Fibroblast of lung (primary cell): ENCODE results near the gene ATOH7. TPM values are rescaled to one million over a fixed set of nuclear protein-coding genes. Genes with fewer than 3 reads are reported as not detected.
"Not testable (repeated sequence)": the region's sequence is repeated elsewhere in the genome, so short reads cannot be mapped to it uniquely, and the experiment has no call there.

Source experiments
- DNase-seq, 2 donors: peaks; one replicate each; pipeline versions ENCODE4 v3.0.0 to v3.0.0-alpha.2; 2010; ENCODE audit warnings: low read depth in 2 of 2
- H2AFZ ChIP-seq: 2 replicates; pipeline ENCODE4 v1.5.1; 2012; ENCODE audit warnings: low read length, control low read depth, inconsistent platforms
- H3K27ac ChIP-seq: 2 replicates; pipeline ENCODE4 v1.5.1; 2011; ENCODE audit warnings: low read length, control low read depth; ENCODE audit not compliant: insufficient read depth
- H3K27me3 ChIP-seq: 2 replicates; pipeline ENCODE4 v1.5.1; 2011; ENCODE audit warnings: mild to moderate bottlenecking, low read length; ENCODE audit not compliant: control insufficient read depth, insufficient read depth
- H3K36me3 ChIP-seq: 2 replicates; pipeline ENCODE4 v1.5.1; 2011; ENCODE audit warnings: low read length; ENCODE audit not compliant: control insufficient read depth, insufficient read depth
- H3K4me1 ChIP-seq: 2 replicates; pipeline ENCODE4 v1.5.1; 2011; ENCODE audit warnings: low read length; ENCODE audit not compliant: control insufficient read depth, insufficient read depth; ENCODE audit errors: extremely low read depth
- H3K4me2 ChIP-seq: 2 replicates; pipeline ENCODE4 v1.5.1; 2011; ENCODE audit warnings: low read length, control low read depth; ENCODE audit not compliant: insufficient read depth; ENCODE audit errors: extremely low read depth
- H3K4me3 ChIP-seq, 4 experiments: fragments of 200-600 bp in 1 of 4; sonication (generic) in 1 of 4; replicated peaks in 1 of 4; 2 replicates each; pipeline ENCODE4 v1.5.1; 2011 to 2016; ENCODE audit warnings: low read length in 4 of 4, low read depth in 3 of 4, mild to moderate bottlenecking in 3 of 4, control low read depth in 2 of 4, inconsistent platforms in 1 of 4, mixed read lengths in 1 of 4; ENCODE audit not compliant: insufficient read depth in 1 of 4; ENCODE audit errors: control extremely low read depth in 1 of 4
- H3K79me2 ChIP-seq: 2 replicates; pipeline ENCODE4 v1.5.1; 2012; ENCODE audit warnings: mild to moderate bottlenecking, low read length, inconsistent platforms; ENCODE audit not compliant: control insufficient read depth, insufficient read depth
- H3K9ac ChIP-seq: 2 replicates; pipeline ENCODE4 v1.5.1; 2011; ENCODE audit warnings: mild to moderate bottlenecking, low read length, control low read depth; ENCODE audit not compliant: insufficient read depth
- H3K9me3 ChIP-seq: 2 replicates; pipeline ENCODE4 v1.5.1; 2012; ENCODE audit warnings: low read depth, low read length; ENCODE audit not compliant: control insufficient read depth, insufficient read depth
- H4K20me1 ChIP-seq: 2 replicates; pipeline ENCODE4 v1.5.1; 2011; ENCODE audit warnings: low read length; ENCODE audit not compliant: control insufficient read depth, insufficient read depth; ENCODE audit errors: extremely low read depth
- EZH2 ChIP-seq: IDR thresholded peaks from 2 replicates; pipeline ENCODE4 v1.5.1; 2012; ENCODE audit warnings: low read length, control low read depth, mild to moderate bottlenecking; ENCODE audit errors: missing control alignments
- polyA plus RNA-seq, 2 donors: library from polyadenylated mRNA; depleted of rRNA in 1 of 2; stranded (reverse) in 1 of 2; unstranded in 1 of 2; fragments of >200 nt; gene quantifications; 2 replicates each; pipeline ENCODE4 v1.2.1, GENCODE V29; 2011 to 2012; ENCODE audit warnings: missing spikeins in 1 of 2
- total RNA-seq: library from RNA; depleted of rRNA; stranded (reverse); fragments of >200 nt; gene quantifications from 2 replicates; pipeline ENCODE4 v1.2.1, GENCODE V29; 2014
- TF ChIP-seq, protein P1 (sequence below), 2 donors: IDR thresholded peaks in 1 of 2; conservative IDR thresholded peaks in 1 of 2; 1 replicate in 1 of 2; 2 replicates in 1 of 2; pipeline ENCODE4 v1.5.1; 2011 to 2012; ENCODE audit warnings: low read length in 2 of 2, control low read depth in 1 of 2, inconsistent platforms in 1 of 2, low read depth in 1 of 2, mild to moderate bottlenecking in 1 of 2

ATOH7 gene
- total and polyA plus RNA-seq, 2 donors (not counting 1 experiment from before 2014, with no cell fraction given) = not detected

DNA sequence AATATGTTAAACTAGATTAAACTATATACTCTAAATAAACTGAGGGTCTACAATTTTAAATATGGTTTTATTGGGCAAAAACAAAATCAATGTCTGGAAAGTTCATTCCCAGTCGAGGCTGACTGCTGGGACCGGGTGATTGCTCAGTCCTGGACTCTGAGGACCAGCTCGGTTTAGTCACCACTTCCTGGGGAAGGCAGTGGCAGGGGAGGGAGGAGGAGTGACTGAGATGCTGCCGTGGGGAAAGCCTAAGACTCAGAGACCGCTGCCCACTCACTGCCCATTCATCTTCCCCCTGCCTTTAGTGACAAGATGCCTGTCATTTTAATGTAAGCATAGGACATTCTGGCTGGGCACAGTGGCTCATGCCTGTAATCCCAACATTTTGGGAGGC, 29.0 kb downstream of the ATOH7 start:
- DNase-seq = peak; percentile 5 to 79
- no peak overlapping the region for H2AFZ ChIP-seq

DNA sequence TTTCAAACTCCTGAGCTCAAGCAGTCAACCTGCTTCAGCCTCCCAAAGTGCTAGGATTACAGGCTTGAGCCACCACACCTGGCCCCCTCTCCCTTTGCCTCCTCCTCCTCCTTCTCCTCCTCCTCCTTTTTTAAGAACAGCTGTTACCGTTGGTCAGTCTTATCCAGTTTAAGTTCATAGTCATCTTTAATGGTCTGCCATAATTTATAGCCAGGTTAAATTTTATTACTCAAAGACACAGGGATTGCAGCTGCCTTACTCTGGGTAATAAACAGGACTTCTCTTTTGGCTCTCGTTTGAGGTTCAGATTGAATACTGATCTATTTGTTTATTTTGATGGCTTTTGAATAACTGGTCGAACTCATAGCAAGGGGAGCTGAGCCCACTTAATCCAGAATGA, 35.2 kb downstream of the ATOH7 start:
- no peak for DNase-seq
- Histone ChIP-seq H3K4me1 (no peaks in the 10 kb centered on the region), H3K36me3 (no peaks in the 10 kb centered on the region), H3K27me3 (no peaks in the 10 kb centered on the region), H3K4me3 (no peak overlapping the region), H3K27ac (no peak overlapping the region), H2AFZ (no peak overlapping the region), H3K4me2 (no peak overlapping the region), H3K9ac (no peak overlapping the region), H4K20me1 (no peaks in the 10 kb centered on the region), H3K9me3 (no peaks in the 10 kb centered on the region), H3K79me2 (no peaks in the 10 kb centered on the region)
- no peak for TF ChIP-seq EZH2
- TF ChIP-seq, protein P1, sequence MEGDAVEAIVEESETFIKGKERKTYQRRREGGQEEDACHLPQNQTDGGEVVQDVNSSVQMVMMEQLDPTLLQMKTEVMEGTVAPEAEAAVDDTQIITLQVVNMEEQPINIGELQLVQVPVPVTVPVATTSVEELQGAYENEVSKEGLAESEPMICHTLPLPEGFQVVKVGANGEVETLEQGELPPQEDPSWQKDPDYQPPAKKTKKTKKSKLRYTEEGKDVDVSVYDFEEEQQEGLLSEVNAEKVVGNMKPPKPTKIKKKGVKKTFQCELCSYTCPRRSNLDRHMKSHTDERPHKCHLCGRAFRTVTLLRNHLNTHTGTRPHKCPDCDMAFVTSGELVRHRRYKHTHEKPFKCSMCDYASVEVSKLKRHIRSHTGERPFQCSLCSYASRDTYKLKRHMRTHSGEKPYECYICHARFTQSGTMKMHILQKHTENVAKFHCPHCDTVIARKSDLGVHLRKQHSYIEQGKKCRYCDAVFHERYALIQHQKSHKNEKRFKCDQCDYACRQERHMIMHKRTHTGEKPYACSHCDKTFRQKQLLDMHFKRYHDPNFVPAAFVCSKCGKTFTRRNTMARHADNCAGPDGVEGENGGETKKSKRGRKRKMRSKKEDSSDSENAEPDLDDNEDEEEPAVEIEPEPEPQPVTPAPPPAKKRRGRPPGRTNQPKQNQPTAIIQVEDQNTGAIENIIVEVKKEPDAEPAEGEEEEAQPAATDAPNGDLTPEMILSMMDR (conservative IDR thresholded peaks at IDR 0.05 in 1 of 2, IDR thresholded peaks at IDR 0.05 in 1 of 2; ENCODE audit: low read depth in 1 of 2, low read length in 2 of 2) = no peak

More for the DNA sequence above, 29.0 kb downstream of the ATOH7 start:
- H4K20me1 ChIP-seq = no peaks in the 10 kb centered on the region
- no peak overlapping the region for H3K9ac ChIP-seq
- TF ChIP-seq, protein P1 (conservative IDR thresholded peaks at IDR 0.05 in 1 of 2, IDR thresholded peaks at IDR 0.05 in 1 of 2; ENCODE audit: low read depth in 1 of 2, low read length in 2 of 2) = no peak
- TF ChIP-seq EZH2 = no peak
- H3K4me2 ChIP-seq = no peak overlapping the region
- no peaks in the 10 kb centered on the region for H3K9me3 ChIP-seq
- no peaks in the 10 kb centered on the region for H3K79me2 ChIP-seq
- H3K4me3 ChIP-seq = no peak overlapping the region
- H3K27ac ChIP-seq = no peak overlapping the region
- H3K4me1 ChIP-seq = no peaks in the 10 kb centered on the region
- no peaks in the 10 kb centered on the region for H3K36me3 ChIP-seq
- no peaks in the 10 kb centered on the region for H3K27me3 ChIP-seq

DNA sequence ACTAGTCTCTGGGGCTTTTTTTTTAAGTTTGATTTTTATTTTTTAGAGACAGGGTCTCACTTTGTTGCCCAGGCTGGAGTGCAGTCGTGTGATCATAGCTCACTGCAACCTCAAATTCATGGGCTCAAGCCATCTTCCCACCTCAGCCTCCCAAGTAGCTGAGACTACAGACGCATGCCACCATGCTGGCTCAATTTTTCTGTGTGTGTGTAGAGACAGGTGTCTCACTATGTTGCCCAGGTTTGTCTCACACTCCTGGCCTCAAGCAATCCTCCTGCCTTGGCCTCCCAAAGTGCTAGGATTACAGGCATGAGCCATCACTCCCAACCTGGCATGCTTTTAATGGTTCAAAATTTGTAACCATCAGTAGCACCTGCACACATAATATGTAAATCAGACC, 36.1 kb downstream of the ATOH7 start:
- not testable (repeated sequence) for H3K4me2 ChIP-seq, DNase-seq, H3K4me3 ChIP-seq, H3K27me3 ChIP-seq, H2AFZ ChIP-seq, H3K4me1 ChIP-seq, H3K9ac ChIP-seq, H3K9me3 ChIP-seq, H3K36me3 ChIP-seq, H4K20me1 ChIP-seq, H3K27ac ChIP-seq, H3K79me2 ChIP-seq
